Measurements from ENCODE around the gene TKFC.

The TKFC gene

DNA sequence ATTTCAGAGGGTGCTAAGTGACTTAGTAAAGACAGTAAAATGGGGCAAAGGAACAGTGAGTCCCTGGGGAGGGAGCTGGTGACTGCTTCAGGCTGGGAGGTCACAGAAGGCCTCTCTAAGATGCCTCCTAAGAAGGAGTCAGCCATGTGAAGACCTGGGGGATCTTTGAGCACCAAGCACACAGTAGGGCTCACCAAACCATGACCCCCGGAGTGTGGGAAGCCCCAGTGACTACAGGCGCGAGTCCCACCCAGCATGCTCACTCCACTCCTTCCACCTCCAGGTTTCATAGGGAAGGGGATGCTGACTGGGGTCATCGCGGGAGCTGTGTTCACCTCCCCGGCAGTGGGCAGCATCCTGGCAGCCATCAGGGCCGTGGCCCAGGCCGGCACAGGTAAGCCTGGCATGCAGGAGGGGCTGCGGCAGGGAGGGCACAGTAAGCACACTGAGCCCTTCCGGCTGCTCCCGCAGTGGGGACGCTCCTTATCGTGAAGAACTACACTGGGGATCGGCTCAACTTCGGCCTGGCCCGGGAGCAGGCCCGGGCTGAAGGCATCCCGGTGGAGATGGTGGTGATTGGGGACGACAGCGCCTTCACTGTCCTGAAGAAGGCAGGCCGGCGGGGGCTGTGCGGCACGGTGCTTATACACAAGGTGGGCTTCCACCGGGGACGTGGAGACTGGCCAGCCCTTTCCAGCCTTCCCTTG is 5.9 kb downstream of the TKFC start:
- no peak overlapping the region for H3K4me3 ChIP-seq (ENCODE audit: low read length)
- no peak for DNase-seq (ENCODE audit: low read depth)
- TF ChIP-seq, protein P1, sequence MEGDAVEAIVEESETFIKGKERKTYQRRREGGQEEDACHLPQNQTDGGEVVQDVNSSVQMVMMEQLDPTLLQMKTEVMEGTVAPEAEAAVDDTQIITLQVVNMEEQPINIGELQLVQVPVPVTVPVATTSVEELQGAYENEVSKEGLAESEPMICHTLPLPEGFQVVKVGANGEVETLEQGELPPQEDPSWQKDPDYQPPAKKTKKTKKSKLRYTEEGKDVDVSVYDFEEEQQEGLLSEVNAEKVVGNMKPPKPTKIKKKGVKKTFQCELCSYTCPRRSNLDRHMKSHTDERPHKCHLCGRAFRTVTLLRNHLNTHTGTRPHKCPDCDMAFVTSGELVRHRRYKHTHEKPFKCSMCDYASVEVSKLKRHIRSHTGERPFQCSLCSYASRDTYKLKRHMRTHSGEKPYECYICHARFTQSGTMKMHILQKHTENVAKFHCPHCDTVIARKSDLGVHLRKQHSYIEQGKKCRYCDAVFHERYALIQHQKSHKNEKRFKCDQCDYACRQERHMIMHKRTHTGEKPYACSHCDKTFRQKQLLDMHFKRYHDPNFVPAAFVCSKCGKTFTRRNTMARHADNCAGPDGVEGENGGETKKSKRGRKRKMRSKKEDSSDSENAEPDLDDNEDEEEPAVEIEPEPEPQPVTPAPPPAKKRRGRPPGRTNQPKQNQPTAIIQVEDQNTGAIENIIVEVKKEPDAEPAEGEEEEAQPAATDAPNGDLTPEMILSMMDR (conservative IDR thresholded peaks at IDR 0.05; ENCODE audit: low read depth, low read length): no peak

DNA sequence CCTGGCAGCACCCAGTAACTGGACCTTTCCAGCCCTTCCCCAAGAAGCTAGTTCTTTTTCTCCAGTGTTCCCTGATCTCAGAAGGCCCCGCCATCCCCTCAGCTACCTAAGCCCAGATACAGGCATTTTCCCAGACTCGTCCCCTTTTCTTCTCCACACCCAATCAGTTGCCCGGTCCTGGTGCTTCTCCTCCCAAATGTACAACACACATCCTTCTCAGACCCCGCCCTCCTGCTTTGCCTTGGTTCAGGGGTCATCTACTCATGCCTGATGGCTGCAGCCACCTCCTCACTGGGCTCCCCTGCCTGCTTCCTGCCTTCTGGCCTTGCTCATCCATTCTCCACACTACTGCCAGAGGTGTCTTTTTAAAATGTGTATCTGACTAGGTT is 6.5 kb downstream of the TKFC start:
- TF ChIP-seq, protein P1 (conservative IDR thresholded peaks at IDR 0.05; ENCODE audit: low read depth, low read length): no peak
- DNase-seq (ENCODE audit: low read depth): no peak
- H3K4me3 ChIP-seq (ENCODE audit: low read length): no peak overlapping the region

DNA sequence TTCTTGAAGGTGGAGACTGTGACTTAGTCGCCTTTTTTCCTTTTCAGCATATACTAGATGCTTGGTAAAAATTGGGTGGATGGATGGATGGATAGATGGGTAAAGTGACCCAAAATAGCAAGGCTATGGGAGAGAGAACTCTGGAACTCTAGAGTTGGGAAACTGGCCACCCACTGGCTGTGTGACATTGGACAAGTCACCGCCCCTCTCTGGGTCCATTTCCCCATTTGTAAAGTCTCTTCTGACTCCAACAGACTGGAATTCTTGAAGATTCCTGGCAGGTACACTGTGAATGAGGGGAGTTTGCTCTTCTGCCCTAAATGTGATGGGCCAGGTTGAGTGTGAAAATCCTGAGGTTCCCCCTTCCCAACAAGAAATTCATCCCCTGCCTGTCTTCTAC is 8.0 kb downstream of the TKFC start:
- TF ChIP-seq, protein P1 (conservative IDR thresholded peaks at IDR 0.05; ENCODE audit: low read depth, low read length): no peak
- no peak overlapping the region for H3K4me3 ChIP-seq (ENCODE audit: low read length)
- DNase-seq (ENCODE audit: low read depth): no peak

DNA sequence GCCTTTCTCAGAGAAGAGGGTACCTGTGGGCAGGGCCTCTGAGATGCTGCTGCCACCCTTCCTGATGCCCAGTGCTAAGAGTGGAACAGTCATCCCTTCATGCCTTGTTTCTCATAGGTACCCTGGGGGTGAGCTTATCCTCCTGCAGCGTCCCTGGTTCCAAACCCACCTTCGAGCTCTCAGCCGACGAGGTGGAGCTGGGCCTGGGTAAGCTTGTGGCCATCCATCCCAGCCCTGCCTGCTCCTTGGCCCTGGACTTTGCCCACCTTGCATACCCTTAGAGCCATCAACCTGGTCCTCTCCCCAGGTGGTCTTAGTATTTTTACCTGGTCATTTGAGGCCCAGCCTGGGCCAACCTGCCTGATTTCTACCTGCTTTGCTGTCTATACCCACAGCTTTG is 8.7 kb downstream of the TKFC start:
- TF ChIP-seq, protein P1 (conservative IDR thresholded peaks at IDR 0.05; ENCODE audit: low read depth, low read length): no peak
- H3K4me3 ChIP-seq (ENCODE audit: low read length): no peak overlapping the region
- DNase-seq (ENCODE audit: low read depth): no peak

DNA sequence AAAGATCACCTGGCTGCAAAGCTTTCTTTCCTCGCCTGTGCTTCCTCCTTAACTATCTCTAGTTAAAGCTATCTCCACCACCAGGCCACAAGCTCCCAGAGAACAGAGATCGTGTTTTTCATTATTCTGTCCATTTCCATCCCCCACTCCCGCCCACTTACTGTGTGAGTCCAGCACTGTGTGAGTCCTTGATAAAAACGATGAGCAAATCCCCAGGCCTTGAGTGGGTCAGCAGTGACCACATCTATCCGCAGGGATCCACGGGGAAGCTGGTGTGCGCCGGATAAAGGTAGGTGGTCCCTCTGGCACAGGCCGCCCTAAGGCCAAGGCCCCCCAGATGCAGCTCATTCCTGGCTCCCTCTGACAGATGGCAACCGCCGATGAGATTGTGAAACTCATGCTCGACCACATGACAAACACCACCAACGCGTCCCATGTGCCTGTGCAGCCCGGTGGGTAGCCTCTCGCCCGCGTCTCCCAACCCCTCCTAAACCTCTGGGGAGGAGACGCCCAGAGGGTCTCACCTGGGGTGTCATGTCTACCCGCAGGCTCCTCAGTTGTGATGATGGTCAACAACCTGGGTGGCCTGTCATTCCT is 9.3 kb downstream of the TKFC start:
- TF ChIP-seq, protein P1 (conservative IDR thresholded peaks at IDR 0.05; ENCODE audit: low read depth, low read length): no peak
- no peak for DNase-seq (ENCODE audit: low read depth)
- H3K4me3 ChIP-seq (ENCODE audit: low read length): no peak overlapping the region

DNA sequence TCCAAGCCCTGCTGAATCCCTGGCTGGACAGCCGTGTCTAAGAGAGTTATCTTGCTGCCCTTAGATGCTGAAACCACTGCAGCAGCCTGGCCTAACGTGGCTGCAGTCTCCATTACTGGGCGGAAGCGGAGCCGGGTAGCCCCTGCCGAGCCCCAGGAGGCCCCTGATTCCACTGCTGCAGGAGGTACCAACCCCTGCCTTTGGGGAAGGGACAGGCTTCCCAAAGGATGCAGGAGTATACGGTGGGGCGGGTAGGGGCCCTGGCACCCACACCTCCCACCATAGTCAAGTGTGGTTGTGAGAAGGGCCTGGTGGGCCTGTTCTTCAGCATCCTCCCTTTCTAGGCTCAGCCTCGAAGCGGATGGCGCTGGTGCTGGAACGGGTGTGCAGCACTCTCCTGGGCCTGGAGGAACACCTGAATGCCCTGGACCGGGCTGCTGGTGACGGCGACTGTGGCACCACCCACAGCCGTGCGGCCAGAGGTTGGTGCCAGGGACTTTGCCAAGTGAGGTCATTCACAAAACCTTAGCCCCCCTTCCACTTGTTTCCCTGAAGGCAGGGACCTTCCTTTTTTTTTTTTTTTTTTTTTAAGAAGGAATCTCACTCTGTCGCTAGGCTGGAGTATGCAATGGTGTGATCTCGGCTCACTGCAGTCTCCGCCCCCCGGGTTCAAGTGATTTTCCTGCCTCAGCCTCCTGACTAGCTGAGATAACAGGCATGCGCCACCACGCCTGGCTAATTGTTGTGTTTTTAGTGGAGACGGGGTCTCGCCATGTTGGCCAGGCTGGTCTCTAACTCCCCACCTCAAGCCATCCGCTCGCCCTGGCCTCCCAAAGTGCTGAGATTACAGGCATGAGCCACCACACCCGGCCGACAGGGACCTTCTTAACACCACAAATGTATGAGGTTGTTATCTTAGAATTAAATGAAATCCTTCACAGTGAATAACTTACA is 11.0 kb downstream of the TKFC start:
- DNase-seq (ENCODE audit: low read depth): no peak

More for the DNA sequence above, 11.0 kb downstream of the TKFC start:
- TF ChIP-seq, protein P1 (conservative IDR thresholded peaks at IDR 0.05; ENCODE audit: low read depth, low read length): no peak
- H3K4me3 ChIP-seq (ENCODE audit: low read length): no peak overlapping the region

Measured in retinal pigment epithelial cell (primary cell).